ENCODE results near the gene TRIM49C.
"Not testable (repeated sequence)": the region's sequence is repeated elsewhere in the genome, so short reads cannot be mapped to it uniquely, and the experiment has no call there.

The TRIM49C gene

GRCh38 chr11:90030806-90031205 is at the start of gene TRIM49C:
TRIM49C (plus strand) TSS chr11:90031106; CDS start chr11:90035212, 4,106 bp downstream.
- not testable (repeated sequence) for H3K9me3 ChIP-seq (ENCODE audit: severe bottlenecking); ATAC-seq (ENCODE audit: low read depth); H3K36me3 ChIP-seq (ENCODE audit: low read depth); H3K4me1 ChIP-seq (ENCODE audit: insufficient read depth, poor library complexity, severe bottlenecking); H3K27ac ChIP-seq (ENCODE audit: poor library complexity, severe bottlenecking); DNase-seq (ENCODE audit: low spot score); H3K27me3 ChIP-seq (ENCODE audit: insufficient read depth, poor library complexity, severe bottlenecking); H3K4me3 ChIP-seq (ENCODE audit: severe bottlenecking)

- H3K4me3 ChIP-seq (ENCODE audit: severe bottlenecking); H3K4me1 ChIP-seq (ENCODE audit: insufficient read depth, poor library complexity, severe bottlenecking); H3K36me3 ChIP-seq (ENCODE audit: low read depth); H3K27ac ChIP-seq (ENCODE audit: poor library complexity, severe bottlenecking); DNase-seq (ENCODE audit: low spot score); H3K27me3 ChIP-seq (ENCODE audit: insufficient read depth, poor library complexity, severe bottlenecking); ATAC-seq (ENCODE audit: low read depth); H3K9me3 ChIP-seq (ENCODE audit: severe bottlenecking): not testable (repeated sequence)
These were observed 6.7 kb upstream of the TRIM49C start for GRCh38 chr11:90024184-90024583.

GRCh38 chr11:90051591-90052209 is 20.8 kb downstream of the TRIM49C start:
- H3K9me3 ChIP-seq (ENCODE audit: severe bottlenecking); H3K4me1 ChIP-seq (ENCODE audit: insufficient read depth, poor library complexity, severe bottlenecking); H3K27me3 ChIP-seq (ENCODE audit: insufficient read depth, poor library complexity, severe bottlenecking); H3K36me3 ChIP-seq (ENCODE audit: low read depth); H3K27ac ChIP-seq (ENCODE audit: poor library complexity, severe bottlenecking); DNase-seq (ENCODE audit: low spot score); ATAC-seq (ENCODE audit: low read depth); H3K4me3 ChIP-seq (ENCODE audit: severe bottlenecking): not testable (repeated sequence)

- not testable (repeated sequence) for H3K9me3 ChIP-seq (ENCODE audit: severe bottlenecking); H3K36me3 ChIP-seq (ENCODE audit: low read depth); H3K4me3 ChIP-seq (ENCODE audit: severe bottlenecking); DNase-seq (ENCODE audit: low spot score); ATAC-seq (ENCODE audit: low read depth); H3K27me3 ChIP-seq (ENCODE audit: insufficient read depth, poor library complexity, severe bottlenecking); H3K4me1 ChIP-seq (ENCODE audit: insufficient read depth, poor library complexity, severe bottlenecking); H3K27ac ChIP-seq (ENCODE audit: poor library complexity, severe bottlenecking)
These were observed 21.4 kb downstream of the TRIM49C start for GRCh38 chr11:90052311-90052710.

- not testable (repeated sequence) for H3K36me3 ChIP-seq (ENCODE audit: low read depth); H3K27me3 ChIP-seq (ENCODE audit: insufficient read depth, poor library complexity, severe bottlenecking); H3K4me3 ChIP-seq (ENCODE audit: severe bottlenecking); H3K9me3 ChIP-seq (ENCODE audit: severe bottlenecking); H3K4me1 ChIP-seq (ENCODE audit: insufficient read depth, poor library complexity, severe bottlenecking); H3K27ac ChIP-seq (ENCODE audit: poor library complexity, severe bottlenecking); ATAC-seq (ENCODE audit: low read depth); DNase-seq (ENCODE audit: low spot score)
These were observed 22.6 kb downstream of the TRIM49C start for GRCh38 chr11:90053545-90053944.

GRCh38 chr11:90085650-90086049 is 54.7 kb downstream of the TRIM49C start, which contains the start of gene UBTFL1:
UBTFL1 (plus strand) TSS chr11:90085950; CDS start chr11:90085950, 0 bp downstream.
- not testable (repeated sequence) for ATAC-seq (ENCODE audit: low read depth); H3K9me3 ChIP-seq (ENCODE audit: severe bottlenecking)

GRCh38 chr11:90088731-90089130 is 57.8 kb downstream of the TRIM49C start:
- not testable (repeated sequence) for H3K4me3 ChIP-seq (ENCODE audit: severe bottlenecking); H3K4me1 ChIP-seq (ENCODE audit: insufficient read depth, poor library complexity, severe bottlenecking); H3K27ac ChIP-seq (ENCODE audit: poor library complexity, severe bottlenecking); H3K36me3 ChIP-seq (ENCODE audit: low read depth); H3K27me3 ChIP-seq (ENCODE audit: insufficient read depth, poor library complexity, severe bottlenecking); DNase-seq (ENCODE audit: low spot score); H3K9me3 ChIP-seq (ENCODE audit: severe bottlenecking); ATAC-seq (ENCODE audit: low read depth)

More at GRCh38 chr11:90085650-90086049, 54.7 kb downstream of the TRIM49C start, which contains the start of gene UBTFL1:
- not testable (repeated sequence) for DNase-seq (ENCODE audit: low spot score); H3K27ac ChIP-seq (ENCODE audit: poor library complexity, severe bottlenecking); H3K27me3 ChIP-seq (ENCODE audit: insufficient read depth, poor library complexity, severe bottlenecking); H3K36me3 ChIP-seq (ENCODE audit: low read depth); H3K4me3 ChIP-seq (ENCODE audit: severe bottlenecking); H3K4me1 ChIP-seq (ENCODE audit: insufficient read depth, poor library complexity, severe bottlenecking)

All from RWPE2 (cell line).